ENCODE measurements around the gene SULT4A1.

The SULT4A1 gene

DNA sequence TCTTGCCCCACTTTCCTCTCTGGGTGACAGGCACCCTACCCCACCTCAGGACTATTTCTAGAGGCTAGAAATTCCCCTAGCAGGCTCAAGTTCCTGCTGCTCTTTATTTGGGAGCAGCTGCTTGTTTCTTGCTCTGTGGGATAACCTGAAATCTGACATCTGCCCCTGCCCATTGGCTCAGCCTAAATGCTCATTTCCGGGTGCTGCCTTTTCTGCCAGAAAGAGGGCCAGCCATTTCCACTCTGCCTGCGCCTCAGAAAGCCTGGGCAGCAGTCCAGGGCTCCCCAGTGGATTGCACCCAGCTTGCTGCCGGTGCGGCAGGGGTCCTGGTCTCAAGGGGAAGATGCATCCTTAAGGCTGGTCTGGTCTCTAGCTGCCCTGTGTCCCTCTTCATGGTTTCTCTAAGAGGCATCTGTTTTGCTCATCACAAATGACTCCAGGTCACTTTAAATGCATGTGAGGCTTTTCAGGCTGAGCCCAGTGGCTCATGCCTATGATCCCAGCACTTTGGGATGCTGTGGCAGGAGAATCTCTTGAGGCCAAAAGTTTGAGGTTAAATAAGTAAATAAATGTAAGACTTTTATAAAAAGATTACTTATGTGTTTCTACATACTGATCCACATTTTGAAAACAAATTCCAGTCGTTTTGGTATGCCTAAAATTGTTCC lies 39.8 kb upstream of the SULT4A1 start:
- Histone ChIP-seq H3F3A (ENCODE audit: insufficient read depth) (no peaks in the 10 kb centered on the region), H3K27me3 (ENCODE audit: low read length) (no peaks in the 10 kb centered on the region), H3K9me3 (ENCODE audit: insufficient read depth, low read length) (no peaks in the 10 kb centered on the region), H2AFZ (ENCODE audit: low read depth, low read length, severe bottlenecking) (no peak overlapping the region), H3K79me2 (ENCODE audit: insufficient read depth, low read length) (no peaks in the 10 kb centered on the region), H4K20me1 (ENCODE audit: low read depth, low read length) (no peaks in the 10 kb centered on the region), H3K4me3 (ENCODE audit: insufficient read depth, low read length, poor library complexity, severe bottlenecking) (no peak overlapping the region), H3K27ac (ENCODE audit: low read depth, low read length) (no peak overlapping the region), H3K9ac (ENCODE audit: low read length) (no peak overlapping the region), H3K4me2 (ENCODE audit: low read depth, low read length, poor library complexity, severe bottlenecking) (no peak overlapping the region), H3K36me3 (ENCODE audit: low read length) (no peaks in the 10 kb centered on the region), H3K9me2 (replicated peaks; ENCODE audit: insufficient read depth, low read length) (no peaks in the 10 kb centered on the region)
- no peak for TF ChIP-seq EZH2phosphoT487 (conservative IDR thresholded peaks at IDR 0.05; ENCODE audit: low read length)
- TF ChIP-seq, protein P1, sequence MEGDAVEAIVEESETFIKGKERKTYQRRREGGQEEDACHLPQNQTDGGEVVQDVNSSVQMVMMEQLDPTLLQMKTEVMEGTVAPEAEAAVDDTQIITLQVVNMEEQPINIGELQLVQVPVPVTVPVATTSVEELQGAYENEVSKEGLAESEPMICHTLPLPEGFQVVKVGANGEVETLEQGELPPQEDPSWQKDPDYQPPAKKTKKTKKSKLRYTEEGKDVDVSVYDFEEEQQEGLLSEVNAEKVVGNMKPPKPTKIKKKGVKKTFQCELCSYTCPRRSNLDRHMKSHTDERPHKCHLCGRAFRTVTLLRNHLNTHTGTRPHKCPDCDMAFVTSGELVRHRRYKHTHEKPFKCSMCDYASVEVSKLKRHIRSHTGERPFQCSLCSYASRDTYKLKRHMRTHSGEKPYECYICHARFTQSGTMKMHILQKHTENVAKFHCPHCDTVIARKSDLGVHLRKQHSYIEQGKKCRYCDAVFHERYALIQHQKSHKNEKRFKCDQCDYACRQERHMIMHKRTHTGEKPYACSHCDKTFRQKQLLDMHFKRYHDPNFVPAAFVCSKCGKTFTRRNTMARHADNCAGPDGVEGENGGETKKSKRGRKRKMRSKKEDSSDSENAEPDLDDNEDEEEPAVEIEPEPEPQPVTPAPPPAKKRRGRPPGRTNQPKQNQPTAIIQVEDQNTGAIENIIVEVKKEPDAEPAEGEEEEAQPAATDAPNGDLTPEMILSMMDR (IDR thresholded peaks at IDR 0.05; ENCODE audit: insufficient read depth, low read length, poor library complexity, severe bottlenecking), result no peak

DNA sequence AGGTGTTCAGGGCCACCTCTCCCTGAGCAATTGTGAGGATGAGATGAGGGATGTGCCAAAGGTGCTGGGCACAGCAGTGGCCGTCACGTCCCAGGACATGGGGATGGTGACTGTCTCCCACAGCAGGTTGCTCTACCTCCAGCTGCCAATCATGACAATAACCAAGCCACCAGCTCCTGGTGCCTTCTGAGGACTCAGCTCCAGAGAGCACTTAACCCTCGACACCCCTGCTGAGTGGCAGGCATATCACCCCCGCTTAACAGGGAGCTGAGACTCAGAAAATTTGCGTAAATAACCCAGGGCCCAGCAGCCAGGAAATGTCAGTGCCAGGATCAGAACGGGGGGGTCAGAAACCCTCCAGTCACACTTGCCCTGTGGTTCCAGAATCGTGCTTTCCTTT lies 37.9 kb upstream of the SULT4A1 start:
- no peaks in the 10 kb centered on the region for H3K9me3 ChIP-seq (ENCODE audit: insufficient read depth, low read length)
- no peak overlapping the region for H3K9ac ChIP-seq (ENCODE audit: low read length)
- no peaks in the 10 kb centered on the region for H3K36me3 ChIP-seq (ENCODE audit: low read length)
- no peaks in the 10 kb centered on the region for H3K27me3 ChIP-seq (ENCODE audit: low read length)
- H3K79me2 ChIP-seq (ENCODE audit: insufficient read depth, low read length), result no peaks in the 10 kb centered on the region
- no peak overlapping the region for H3K27ac ChIP-seq (ENCODE audit: low read depth, low read length)
- no peaks in the 10 kb centered on the region for H4K20me1 ChIP-seq (ENCODE audit: low read depth, low read length)
- no peak for TF ChIP-seq EZH2phosphoT487 (conservative IDR thresholded peaks at IDR 0.05; ENCODE audit: low read length)
- TF ChIP-seq, protein P1 (IDR thresholded peaks at IDR 0.05; ENCODE audit: insufficient read depth, low read length, poor library complexity, severe bottlenecking), result no peak
- H3K4me3 ChIP-seq (ENCODE audit: insufficient read depth, low read length, poor library complexity, severe bottlenecking), result no peak overlapping the region
- H3F3A ChIP-seq (ENCODE audit: insufficient read depth), result no peaks in the 10 kb centered on the region
- no peak overlapping the region for H2AFZ ChIP-seq (ENCODE audit: low read depth, low read length, severe bottlenecking)
- H3K4me2 ChIP-seq (ENCODE audit: low read depth, low read length, poor library complexity, severe bottlenecking), result no peak overlapping the region
- H3K9me2 ChIP-seq (replicated peaks; ENCODE audit: insufficient read depth, low read length), result no peaks in the 10 kb centered on the region

GRCh38 chr22:43897751-43898261 lies 35.5 kb upstream of the SULT4A1 start:
- Histone ChIP-seq H3K27me3 (ENCODE audit: low read length) (no peaks in the 10 kb centered on the region), H3K4me2 (ENCODE audit: low read depth, low read length, poor library complexity, severe bottlenecking) (no peak overlapping the region), H3K9me2 (replicated peaks; ENCODE audit: insufficient read depth, low read length) (no peaks in the 10 kb centered on the region), H2AFZ (ENCODE audit: low read depth, low read length, severe bottlenecking) (no peak overlapping the region), H3K4me3 (ENCODE audit: insufficient read depth, low read length, poor library complexity, severe bottlenecking) (no peak overlapping the region), H4K20me1 (ENCODE audit: low read depth, low read length) (no peaks in the 10 kb centered on the region), H3K79me2 (ENCODE audit: insufficient read depth, low read length) (no peaks in the 10 kb centered on the region), H3K9me3 (ENCODE audit: insufficient read depth, low read length) (no peaks in the 10 kb centered on the region), H3K27ac (ENCODE audit: low read depth, low read length) (no peak overlapping the region), H3F3A (ENCODE audit: insufficient read depth) (no peaks in the 10 kb centered on the region), H3K9ac (ENCODE audit: low read length) (no peak overlapping the region), H3K36me3 (ENCODE audit: low read length) (no peaks in the 10 kb centered on the region)
- TF ChIP-seq, protein P1 (IDR thresholded peaks at IDR 0.05; ENCODE audit: insufficient read depth, low read length, poor library complexity, severe bottlenecking), result no peak
- no peak for TF ChIP-seq EZH2phosphoT487 (conservative IDR thresholded peaks at IDR 0.05; ENCODE audit: low read length)

Measured in SU-DHL-6 (cell line).